SKM-1 (cell line): ENCODE data around the gene KCNA3.
A peak's percentile ranks its signal among the peaks of the same experiment; 100 is the strongest.

ENCODE experiments used
- DNase-seq: peaks from one replicate; lab custom pipeline; 2025; ENCODE audit not compliant: unreplicated experiment; lab: John Stamatoyannopoulos, UW

KCNA3 gene

DNA sequence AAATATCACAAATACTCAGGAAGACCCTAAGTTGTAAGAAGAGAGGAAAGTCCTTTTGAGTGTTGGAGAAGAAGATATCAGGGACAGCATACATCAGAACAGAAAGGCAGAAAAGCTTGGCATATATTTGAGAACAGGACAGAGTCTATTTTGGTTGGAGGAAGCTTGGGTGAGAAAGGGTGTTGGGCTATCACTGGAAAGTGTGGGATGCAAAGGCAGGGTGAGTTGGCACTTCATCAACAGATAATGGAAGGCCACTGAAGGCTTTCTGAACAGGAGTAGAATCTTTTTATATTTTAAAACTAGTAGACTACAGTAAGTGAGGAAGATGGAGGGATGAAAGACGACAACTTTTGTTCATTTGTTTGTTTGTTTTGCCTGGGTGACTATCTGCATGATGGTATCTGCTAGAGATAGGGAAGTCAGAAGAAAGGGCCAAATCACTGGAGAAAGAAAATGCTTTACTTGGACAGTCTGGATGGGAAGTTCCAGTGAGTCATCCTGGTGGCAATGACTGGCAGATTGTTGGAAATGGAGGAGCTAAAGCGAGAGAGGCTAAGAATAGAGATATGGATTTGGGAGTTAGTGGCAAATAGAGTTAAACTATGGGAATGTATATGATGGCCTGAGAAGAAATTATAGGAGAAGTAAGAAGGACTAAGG is 34.9 kb downstream of the KCNA3 start:
- DNase-seq = no peak

DNA sequence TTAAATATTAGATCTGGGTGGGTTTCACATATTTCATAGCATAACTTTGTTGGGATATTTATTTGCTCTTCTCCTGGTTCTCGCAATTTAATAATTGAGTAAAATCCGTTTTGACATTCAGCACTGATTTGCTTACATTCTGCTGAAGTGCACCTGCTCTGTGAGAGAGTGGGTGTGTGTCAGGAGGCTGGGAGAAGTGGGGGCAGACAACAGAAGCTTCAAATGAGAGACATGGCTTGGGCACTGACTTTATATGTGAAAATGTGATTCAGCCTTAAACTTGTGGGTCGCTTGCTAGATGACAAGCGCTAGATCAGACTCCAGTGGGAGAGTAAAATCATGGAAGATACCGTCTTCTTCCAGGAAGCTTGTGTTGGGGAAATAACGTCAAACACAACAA is 36.2 kb downstream of the KCNA3 start:
- no peak for DNase-seq

DNA sequence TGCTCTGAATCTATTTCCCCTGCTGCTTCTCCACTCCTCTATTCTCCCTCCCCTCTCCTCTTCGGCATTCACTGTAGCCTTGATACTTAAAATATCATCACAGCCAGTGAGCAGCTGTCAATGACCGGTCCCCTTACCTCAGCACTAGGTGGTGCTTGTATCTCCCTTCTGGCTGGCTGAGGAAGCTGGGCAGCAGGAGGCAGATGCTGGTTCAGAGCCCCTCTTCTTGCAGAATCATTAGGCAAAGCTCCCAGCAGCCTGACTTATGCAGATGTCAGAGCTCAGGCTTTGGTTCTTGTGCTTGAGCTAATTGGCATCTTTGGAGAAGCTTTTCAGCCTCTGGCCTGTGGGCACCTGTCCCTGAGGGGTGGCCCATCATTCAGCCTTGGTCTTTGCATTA is 36.7 kb downstream of the KCNA3 start:
- no peak for DNase-seq

DNA sequence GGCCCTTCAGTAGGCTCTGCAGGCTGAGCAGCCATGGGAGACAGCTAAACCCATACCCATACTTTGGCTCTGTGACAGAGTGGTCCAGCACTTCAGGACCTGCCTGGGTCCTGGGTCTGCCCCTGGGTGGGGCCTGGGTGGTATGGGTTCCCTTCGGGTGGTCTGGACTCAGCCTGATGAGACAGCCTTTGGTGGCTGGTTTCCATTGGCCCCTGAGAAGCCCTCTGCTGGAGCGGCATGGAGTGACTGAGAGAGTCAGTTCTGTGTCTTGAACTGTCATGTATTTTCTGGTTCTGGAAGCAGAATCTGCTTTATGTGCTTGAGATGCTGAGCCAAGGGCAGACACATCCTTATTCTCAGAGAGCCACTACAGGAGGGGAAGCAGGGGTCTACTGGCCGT is 37.3 kb downstream of the KCNA3 start:
- no peak for DNase-seq

DNA sequence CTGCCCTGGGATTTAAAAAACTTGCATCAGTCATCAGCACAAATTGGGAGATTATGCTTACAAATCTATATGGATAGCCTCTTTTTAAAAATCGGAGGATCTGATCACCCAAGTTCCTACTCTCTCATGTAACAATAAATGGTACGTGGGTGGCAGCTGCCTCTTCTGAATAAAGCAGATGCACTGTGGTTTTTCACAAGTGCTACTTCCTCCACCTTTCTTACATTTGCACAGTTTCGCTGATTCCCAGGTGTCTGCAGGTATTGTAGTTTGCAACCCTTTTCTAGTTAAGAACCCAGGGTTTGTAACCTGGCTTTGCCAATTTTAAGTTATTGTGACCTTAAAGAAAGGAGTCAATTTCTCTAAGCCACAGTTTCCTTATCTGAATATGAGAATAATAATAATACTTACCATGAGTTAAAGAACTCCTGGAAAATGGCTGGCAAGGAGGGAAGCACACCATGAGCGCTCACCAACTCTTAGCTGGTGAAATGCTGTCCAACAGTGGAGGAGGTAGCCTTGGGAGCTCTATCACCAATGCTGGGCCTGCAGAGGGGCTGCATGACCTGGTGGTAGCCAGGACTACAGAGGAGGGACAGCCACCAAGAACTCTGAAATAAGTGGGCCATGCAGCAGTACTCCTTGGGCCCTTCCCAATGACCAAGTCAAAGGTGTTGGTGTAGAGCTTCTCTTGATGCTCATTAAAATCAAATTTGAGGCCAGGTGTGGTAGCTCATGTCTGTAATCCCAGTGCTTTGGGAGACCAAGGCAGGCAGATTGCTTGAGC is 38.4 kb downstream of the KCNA3 start:
- no peak for DNase-seq

DNA sequence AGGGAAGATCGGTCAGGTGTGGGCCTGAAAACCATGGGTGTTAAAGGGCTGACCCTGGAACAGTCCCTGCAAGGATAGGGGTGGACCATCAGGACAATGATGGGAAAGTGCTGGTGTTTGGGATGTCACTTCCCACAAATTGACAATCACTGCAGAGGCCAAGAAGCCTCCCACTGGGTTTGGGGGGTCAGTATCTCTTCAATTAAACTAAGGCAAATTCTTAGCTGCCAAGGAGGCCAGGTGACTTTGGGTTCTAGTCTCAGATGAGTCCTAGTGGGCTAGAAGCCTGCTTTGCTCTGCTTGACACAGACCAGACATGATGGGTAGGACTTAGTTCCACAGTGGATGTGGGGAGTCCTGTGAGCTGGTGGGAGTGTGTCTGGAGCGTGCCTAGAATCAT is 39.3 kb downstream of the KCNA3 start:
- no peak for DNase-seq

DNA sequence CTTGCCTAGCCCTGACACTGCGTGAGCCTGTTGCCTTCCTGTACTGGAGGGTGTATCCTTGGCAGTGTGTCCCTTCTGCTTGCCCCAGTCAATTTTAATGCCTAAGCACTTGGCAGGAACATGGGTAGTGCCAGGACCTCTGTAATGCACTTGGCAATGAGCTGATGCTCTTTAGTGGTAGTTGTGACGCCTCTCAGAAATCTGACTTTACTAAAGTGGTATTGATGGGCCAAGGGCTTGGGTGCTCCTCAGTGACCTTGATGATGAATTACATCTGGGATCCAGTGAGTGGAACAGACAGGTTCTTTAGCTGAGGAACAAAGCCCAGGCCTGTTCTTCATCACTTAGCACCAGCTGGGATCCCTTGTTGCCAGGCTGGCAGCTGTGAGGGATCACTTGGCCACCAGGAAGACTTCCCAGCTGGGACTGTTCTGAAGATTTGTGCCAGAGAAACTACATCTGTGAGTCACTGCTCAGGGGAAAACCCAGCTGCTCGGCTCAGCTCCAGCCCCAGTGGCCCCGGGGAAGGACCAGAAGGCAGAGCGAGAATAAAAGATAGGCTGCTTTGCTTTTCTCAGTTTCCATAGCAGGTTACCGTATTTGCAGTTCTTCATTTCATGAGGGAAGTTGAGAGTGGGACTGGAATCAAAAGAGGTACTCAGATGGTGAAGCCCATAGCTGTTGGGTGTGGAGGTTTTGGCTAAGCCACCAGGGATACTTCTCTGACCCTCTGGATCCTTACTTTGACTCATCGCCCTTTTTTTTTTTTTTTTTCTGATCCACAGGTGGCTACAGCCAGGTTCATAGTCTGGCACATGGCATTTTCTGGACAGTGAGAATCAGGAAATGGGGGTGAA is 40.1 kb downstream of the KCNA3 start:
- no peak for DNase-seq

DNA sequence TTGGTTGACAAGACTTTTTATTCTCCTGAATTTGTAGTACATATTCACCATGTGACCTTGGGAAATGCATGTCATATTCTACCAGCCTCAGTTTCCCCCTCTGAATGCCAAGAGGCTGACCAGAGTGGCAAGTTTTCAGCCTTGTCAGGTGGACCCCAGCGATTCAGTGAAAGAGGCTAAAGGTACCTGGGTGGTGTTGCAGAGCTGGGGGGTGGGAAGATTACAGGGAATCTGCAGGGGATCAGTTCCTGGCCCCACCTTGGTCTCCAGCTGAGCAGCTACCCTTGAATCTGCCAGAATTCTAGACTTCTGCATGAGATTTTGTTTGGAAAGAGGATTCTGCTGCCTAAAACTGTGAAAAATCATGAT is 40.7 kb downstream of the KCNA3 start:
- DNase-seq = no peak

DNA sequence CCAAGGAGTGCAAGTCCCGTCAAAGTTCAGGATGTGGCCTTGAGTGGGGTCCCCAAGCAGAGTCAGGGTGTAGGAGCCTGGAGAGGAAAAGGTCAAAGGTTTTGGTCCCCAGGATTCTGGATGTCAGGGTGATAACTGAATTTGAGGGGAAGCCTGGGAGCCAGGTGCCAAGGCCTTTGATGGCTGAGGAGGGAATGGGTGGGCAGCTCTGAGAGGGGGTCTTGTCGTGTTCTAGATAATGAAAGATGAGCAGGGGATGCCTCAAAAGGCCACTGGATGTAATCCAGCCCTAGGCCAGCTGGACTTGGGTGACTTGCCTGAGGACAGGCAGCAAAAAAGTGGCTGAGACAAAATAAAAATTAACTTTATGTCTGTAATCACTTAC is 41.1 kb downstream of the KCNA3 start:
- DNase-seq = no peak

DNA sequence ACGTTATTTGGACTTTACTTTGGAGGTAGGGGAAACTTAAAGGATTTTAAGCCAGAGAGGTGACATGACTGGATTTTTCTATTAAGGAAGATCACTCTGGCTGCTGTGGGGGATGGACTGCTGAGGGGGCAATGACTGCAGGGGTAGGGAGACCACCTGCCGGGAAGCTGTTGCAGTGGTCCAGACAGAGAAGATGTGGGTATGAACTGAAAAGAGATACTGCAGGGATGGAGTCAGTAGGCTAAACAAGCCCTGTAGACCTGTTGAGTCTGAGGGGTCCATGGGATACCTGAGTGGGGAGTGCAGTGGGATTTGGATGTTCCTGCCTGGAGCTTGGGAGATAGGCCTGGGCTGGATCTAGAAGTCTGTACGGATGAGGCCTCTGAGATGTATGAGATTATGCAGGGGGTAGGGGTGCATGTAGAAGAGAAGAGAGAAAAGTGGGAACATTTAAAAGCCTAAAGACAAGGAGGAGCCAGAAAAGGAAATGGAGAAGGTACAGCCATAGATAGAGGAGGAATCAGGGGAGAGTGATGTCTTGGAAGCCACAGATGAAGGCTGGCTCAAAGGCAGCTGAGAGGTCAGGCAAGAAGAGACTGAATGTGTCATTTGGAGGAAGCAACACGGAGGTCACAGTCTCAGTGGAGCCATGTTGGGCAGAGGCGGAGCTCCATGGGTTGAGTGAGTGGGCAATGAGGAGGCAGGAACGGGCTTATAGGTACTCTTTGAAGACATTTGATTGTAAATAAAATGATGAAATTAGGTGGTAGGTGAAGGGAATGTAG is 42.7 kb downstream of the KCNA3 start:
- DNase-seq = no peak

DNA sequence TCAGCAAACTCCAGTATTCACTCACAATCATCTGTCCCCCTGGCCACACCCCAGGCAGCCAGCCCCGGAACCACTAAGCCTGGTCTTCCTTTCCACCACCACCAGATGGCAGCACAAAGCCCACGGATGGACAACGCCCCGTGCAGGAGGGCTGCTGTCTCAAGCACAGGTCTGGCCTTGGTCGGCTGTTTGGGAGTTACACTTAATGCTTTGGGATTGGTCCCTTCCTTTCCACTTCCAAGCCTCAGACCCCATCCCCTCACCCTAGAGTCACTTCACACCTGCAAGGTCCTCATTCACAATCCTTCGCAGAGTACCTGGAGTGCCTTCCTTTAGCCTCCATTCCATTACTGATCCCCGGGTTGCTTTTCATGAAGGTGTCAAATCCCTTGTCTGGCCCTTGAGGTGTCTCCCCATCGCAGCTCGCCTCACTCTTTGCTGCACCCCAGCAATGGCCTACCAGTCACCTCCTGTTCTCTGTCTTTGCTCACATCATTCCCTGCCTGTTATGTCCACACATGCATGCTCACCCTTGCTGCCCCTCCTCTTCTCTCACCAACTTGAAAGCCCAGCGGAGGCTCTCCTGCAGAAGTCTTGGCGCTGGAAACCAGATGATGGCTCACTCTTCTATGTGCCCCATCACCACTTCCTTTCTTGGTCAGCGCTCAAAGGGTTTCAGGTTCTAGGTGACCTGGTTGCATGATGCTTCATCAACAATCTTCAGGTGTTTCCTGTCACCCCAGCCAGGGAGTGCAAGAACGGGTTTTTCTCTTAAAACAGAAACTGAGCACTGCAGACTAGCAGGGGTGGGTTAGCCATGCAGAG is 43.7 kb downstream of the KCNA3 start:
- DNase-seq = peak; percentile 17

DNA sequence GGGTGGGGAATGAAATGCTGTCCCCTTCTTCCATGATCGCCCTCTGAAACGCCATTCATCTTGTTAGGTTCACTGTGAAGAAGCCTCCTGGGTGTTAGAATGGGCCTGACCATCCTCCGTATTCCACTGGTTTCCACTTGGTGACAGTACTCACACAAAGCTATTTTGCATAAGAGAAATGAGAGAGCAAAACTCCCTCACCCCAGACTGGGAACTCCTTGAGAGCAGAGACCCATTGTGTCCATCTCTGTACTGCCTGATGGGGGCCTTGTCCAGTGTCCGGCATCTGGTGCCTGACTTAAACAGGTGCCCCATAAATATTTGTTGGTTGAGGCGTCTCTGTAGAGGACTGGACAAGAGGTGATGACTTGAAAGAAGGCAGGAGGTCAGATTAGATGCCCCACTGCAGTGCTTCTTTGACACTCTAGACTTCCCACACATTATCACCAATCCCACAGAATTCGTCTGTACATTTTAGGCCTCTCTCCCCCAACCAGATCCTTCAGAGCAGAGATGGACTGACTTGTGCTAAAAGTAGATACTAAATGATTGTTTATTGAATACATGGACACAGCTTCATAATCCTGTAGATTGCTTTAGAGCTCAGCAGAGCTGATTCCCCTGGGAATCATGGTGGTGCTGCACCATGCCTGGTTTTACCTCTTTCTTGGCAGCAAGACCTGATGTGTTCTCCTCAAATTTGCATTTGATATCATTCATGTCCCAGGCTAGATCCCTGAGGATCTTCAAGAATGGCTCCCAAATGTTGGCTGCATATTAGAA is 46.2 kb downstream of the KCNA3 start:
- DNase-seq = no peak

DNA sequence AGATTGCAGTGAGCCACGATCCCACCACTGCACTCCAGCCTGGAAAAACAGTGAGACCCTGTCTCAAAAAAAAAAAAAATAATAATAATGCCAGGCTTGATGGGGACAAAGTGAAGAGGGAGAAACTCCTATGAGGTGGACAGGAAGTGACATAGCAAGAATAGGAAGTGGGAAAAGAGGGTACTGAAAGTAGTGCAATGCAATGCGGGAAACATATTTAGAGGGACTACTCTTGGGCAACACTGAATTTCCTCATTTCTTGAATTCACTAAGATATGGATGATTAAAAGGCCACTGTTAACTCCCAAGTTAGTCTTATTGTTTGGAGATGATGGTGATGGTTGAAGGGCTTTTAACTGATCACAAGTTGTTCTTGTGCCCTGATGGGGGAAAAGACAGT is 47.0 kb downstream of the KCNA3 start:
- peak; percentile 84 for DNase-seq

DNA sequence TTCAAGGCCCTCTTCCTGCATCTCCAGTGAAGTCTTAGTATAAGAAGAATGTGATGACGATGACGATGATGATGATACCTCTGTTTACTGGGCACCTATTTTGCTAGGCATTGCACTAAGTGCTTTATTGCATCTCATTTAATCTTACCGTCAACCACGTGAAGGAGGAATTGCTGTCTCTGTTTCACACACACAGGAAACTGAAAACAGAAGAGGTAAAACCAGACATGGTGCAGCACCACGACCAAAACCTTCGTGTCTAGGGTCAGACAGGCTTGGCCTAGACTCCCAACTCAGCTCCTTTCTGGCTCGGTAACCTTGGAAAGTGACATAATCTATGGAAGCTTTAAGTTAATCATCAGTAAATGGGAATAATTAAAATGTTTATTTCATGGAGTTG is 47.9 kb downstream of the KCNA3 start:
- no peak for DNase-seq
